Measurements from ENCODE around the gene SORCS1. TPM values are rescaled to one million over a fixed set of nuclear protein-coding genes. Genes with fewer than 3 reads are reported as not detected.
A peak's percentile ranks its signal among the peaks of the same experiment; 100 is the strongest.
"Not testable (repeated sequence)": the region's sequence is repeated elsewhere in the genome, so short reads cannot be mapped to it uniquely, and the experiment has no call there.

Gene SORCS1
- polyA plus RNA-seq, 12 donors: 2.7 to 7.0 (median 5.1) TPM; not detected in 1

GRCh38 chr10:107054469-107055156, 109.9 kb downstream of the SORCS1 start:
- DNase-seq: no peak

GRCh38 chr10:107051769-107052168, 112.7 kb downstream of the SORCS1 start:
- DNase-seq: no peak

GRCh38 chr10:107043461-107043860, 121.0 kb downstream of the SORCS1 start:
- no peak for DNase-seq

- DNase-seq: no peak
Measured at GRCh38 chr10:107037192-107038122, 127.0 kb downstream of the SORCS1 start.

- DNase-seq: no peak
Measured at GRCh38 chr10:107033799-107034422, 130.6 kb downstream of the SORCS1 start.

- no peak for DNase-seq
Measured at GRCh38 chr10:107032700-107033401, 131.7 kb downstream of the SORCS1 start.

GRCh38 chr10:107031931-107032699, 132.4 kb downstream of the SORCS1 start:
- peak; percentile 10 for DNase-seq

- DNase-seq: no peak
Measured at GRCh38 chr10:107028236-107028635, 136.3 kb downstream of the SORCS1 start.

DNA sequence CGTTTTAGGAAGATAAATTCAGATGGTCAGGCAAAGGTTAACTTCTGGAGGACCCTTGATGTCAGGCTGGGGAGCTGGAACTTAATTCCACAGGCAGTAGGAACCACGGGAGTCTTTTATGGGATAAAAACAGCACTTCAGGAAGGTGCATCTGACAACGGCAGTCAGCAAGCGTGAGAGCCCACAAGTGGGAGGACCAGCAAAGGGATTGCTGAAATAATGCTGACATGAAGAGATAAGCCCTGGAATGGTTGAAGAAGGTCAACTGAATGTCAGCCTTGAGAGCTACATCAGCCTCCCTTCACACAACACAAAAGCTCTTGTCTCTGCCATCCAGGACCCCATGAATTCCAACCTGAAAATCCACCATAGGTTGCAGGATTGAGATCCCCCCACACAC, 138.8 kb downstream of the SORCS1 start:
- no peak for DNase-seq

DNA sequence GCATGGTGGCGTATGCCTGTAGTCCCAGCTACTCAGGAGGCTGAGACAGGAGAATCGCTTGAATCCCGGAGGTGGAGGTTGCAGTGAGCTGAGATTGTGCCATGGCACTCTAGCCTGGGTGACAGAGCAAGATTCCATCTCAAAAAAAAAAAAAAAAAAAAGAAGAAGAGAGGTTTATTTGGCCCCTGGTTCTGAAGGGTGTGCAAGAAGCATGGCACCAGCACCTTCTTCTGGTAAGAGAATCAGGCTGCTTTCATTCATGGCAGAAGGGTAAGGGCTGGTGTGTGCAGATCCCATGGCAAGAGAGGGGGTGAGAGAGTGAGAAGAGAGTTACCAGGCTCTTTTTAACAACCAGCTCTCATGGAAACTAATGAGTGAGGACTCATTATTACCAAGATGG, 140.5 kb downstream of the SORCS1 start:
- not testable (repeated sequence) for DNase-seq

GRCh38 chr10:107022600-107023354, 141.7 kb downstream of the SORCS1 start:
- DNase-seq: no peak

- DNase-seq: no peak
Measured at GRCh38 chr10:107019154-107019553, 145.4 kb downstream of the SORCS1 start.

- no peak for DNase-seq
Measured at GRCh38 chr10:107013258-107014006, 151.1 kb downstream of the SORCS1 start.

- no peak for DNase-seq
Measured at GRCh38 chr10:107011992-107012391, 152.5 kb downstream of the SORCS1 start.

DNA sequence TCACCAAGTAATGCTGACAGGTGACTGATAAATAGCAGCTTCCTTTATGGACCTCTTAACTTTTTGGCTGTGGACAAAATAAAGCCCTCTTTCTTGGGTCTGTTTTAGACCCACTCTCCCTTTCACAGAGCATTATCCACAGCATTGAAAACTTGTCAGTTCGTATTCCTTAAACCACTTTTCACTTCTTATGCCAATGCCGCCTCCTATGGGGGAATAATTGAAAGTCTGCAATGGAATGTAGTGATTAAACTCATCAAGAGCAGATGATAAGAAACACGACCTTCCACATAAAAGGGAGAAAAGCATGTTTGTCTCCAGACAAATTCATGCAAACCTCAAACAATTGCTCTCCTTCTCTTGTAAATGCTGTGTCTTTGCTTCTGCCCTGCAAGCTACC, 153.4 kb downstream of the SORCS1 start:
- DNase-seq: no peak

DNA sequence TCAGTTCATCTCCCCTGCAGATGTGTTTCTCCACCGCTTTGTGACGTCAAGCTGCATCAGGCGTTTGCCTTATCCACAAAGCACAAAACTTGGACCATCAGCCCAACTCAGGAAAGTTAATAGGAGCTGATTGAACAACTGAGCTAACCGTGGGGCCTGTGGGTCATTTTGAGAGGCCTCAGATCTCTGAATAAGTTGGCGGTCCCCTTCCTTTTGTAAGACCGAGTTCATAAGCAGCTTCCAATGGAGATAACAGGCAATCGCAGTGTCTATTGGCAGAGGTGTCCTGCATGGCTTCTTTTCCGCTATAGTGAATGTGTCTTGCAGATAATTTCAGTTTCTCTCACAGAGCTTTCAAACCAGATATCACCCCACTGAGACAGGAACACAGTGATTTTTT, 154.0 kb downstream of the SORCS1 start:
- no peak for DNase-seq

GRCh38 chr10:107004362-107004761, 160.1 kb downstream of the SORCS1 start:
- DNase-seq: no peak

DNA sequence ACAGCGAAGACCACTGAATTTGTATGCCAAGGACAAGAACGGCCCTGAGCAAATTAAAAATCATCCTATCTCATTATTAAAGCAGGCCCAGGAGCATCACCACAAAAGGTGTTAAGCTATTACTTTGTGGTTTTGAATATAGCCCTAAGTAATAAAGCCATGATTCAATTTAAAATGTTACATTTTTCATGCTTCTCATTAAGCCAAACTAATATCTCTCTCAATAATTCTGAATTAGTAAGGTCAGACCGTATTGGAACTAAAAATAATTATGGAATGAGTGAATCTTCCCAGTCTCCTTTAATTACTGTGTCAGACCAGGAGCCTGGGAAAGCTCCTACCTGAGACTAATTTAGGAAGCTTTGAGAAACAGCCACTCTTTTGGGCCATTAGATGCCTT, 162.4 kb downstream of the SORCS1 start:
- no peak for DNase-seq

DNA sequence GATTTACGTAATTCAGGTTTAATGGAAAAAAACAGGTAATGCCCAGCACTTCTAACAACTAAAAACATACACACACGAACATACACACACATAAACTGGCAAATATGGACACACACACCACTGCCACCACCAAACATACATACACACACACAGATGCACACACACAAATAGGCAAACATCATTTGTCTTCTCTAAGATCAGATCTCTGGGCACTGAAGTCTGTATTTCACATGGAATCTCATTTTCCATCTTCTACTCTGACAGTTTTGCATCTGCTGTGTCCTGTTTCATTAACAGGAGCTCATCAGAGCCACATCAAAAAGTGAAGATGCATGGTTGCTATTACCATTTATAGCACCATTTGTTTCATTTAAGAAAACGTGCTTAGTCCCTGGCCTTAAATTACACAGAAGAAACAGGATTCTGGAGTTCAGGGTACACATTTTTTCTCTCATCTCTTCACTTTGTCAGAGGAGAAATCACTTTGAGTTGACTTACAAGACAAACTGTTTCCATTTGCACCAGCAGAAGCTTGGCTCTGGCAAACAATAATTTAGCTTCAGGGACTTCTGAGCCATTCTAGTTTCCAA, 165.3 kb downstream of the SORCS1 start:
- DNase-seq: no peak

All from muscle of arm (tissue), 12 donors.